Measurements from ENCODE around the gene CUL4B.
"Not testable (repeated sequence)": the region's sequence is repeated elsewhere in the genome, so short reads cannot be mapped to it uniquely, and the experiment has no call there.

Gene CUL4B

DNA sequence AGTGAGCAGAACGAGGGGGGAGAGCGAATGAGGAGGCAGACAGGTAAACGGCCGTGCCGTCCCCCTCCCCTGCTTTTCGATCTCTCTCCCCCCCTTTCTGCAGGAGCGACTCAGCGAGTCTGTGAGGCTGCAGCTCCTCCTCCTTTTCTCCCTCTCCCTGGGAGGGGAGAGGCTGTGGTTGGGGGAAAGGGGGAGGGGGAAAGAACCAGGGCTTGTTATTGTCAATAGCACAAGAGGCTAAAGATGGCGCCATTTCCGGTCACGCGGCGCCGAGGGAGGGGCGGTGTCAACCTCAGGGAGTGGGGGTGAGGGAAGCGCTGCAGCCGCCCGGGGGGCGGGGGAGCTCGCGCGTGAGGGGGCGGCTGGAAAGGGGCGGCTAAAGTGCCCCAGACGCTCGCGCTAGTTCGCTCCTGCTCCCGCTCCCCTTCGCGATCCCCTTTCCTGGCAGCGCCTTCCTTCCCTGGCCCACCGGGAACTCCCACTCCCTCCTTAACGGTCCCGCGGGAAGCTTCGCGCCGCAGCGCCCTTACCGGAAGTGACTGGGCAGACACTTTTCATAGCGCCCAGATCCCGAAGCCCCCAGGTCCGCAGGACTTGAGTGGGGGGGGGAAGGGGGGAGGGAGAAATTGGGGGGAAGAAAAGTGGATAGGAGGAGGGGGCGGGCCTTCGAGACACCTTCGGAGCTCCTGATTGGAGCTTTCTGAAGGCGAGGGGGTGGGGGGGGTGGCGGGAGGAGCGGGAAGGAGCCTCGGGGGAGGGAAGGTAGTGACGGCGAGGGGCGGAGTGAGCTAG, at the start of gene CUL4B:
TSS of gene CUL4B (minus strand) at position 121 of the 792 bp plus-strand sequence. CDS start 324 bp downstream, outside the sequence.
- DNase-seq, result peak; percentile 70

DNA sequence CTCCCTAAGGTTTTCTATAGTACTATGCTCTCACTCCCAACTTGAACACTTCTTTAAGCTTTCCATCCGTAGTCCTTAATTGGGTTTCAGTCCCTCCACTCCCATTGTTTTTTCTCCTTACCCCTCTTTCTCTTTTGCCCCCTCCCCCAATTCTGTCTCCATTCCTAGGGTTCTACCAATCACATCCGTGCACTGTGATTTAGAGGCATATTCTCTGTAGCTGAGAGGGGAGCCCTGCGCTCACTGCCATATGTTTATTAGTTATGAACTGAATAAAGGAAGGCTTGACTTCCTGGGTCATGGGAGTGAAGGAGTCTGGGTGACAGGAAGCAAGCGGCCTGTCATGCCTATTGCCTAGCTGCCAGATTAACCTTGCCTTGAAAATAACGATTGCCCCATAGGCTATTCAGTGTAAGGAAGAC, 43.6 kb upstream of the CUL4B start:
- peak; percentile 27 for DNase-seq

DNA sequence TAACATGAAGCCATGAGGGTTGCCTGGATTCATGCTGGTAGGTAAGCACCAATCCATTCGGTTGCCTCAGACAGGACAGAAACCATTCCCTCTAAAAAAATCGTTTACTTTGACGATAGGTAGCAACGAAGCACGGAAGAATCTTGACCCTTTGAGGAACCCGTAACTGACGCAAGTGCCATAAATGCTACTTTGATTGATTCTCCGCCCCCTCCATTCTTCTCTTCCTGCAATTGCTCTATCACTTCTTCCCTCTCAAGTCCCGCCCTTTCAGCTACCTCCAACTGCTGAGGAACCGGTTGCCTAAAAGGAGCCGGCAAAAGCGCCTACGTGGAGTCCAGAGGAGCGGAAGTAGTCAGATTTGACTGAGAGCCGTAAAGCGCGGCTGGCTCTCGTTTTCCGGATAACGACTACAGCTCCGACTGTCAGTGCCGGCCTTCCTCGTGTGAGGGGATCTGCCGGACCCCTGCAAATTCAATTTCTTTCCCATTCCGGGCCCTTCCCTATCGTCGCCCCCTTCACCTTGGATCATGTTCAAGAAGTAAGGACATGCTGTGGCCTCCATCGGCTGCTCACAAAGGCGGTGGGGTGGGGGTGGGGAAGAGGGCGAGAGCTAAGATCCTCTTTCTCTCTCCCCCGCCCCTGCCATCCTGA, 43.1 kb upstream of the CUL4B start, which contains the start of gene MCTS1:
TSS of gene MCTS1 (plus strand) at position 395 of the 654 bp plus-strand sequence. CDS start at position 531, 136 bp downstream.
- DNase-seq, result peak; percentile 90

DNA sequence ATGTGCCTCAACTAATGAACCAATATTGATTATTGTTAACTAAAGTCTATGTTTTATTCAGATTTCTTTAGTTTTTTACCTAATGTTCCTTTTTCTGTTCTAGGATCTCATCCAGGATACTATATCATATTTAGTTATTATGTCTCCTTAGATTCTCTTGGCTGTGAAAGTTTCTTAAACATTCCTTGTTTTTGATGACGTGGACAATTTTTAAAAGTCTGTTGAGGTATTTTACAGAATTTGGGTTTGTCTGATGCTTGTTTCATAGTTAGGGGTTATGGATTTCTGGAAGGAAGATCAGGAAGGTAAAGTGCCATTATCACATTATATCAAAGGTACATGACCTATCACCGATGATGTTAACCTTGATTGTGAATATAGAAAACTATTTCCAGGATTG, 24.9 kb upstream of the CUL4B start:
- no peak for DNase-seq

DNA sequence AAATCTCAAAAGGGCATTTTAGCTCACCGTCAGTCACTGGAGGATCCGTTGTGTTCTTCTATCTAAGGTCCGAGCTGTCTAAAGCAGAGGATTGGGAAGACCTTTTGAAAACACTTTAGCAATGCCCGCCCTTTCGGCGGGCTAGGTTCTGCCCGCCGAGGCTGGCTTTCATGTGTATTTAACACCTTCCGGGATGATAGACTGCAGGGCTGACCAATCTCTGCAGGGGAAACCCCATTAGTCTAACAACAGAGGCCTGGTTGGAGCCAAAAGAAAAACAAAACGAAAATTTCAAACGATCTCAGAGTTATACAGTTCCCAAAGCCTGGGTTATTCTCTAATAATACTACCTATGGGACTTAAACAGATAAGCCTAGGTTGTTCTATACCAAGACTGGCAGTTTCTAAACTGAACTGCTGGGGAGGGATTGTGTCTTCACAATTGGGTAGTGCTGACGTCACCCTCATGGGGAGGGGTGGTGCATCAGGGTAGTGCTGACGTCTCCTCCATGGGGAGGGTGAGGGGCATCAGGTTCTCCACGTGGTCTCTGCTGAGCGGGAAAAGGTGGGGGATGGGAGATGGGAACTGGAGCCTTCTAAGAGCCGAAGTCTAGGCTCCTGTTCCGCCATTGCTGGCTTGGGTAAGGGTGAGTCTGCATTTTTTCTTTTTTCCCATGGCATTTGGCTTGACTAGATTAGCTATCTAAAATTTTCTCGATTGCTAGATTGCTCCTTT, 14.8 kb upstream of the CUL4B start:
- DNase-seq, result no peak

DNA sequence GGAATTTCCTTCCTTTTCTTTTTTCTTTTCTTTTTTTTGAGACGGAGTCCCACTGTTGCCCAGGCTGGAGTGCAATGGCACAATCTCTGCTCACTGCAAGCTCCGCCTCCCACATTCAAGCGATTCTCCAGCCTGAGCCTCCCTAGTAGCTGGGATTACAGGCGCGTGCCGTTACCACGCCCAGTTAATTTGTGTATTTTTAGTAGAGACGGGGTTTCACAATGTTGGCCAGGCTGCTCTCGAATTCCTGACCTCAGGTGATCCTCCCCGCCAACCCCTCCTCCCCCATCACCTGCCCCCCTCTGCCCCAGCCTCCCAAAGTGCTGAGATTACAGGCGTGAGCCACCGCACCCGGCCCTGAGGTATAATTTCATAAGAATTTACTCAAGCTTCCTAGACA, 13.0 kb upstream of the CUL4B start:
- not testable (repeated sequence) for DNase-seq

DNA sequence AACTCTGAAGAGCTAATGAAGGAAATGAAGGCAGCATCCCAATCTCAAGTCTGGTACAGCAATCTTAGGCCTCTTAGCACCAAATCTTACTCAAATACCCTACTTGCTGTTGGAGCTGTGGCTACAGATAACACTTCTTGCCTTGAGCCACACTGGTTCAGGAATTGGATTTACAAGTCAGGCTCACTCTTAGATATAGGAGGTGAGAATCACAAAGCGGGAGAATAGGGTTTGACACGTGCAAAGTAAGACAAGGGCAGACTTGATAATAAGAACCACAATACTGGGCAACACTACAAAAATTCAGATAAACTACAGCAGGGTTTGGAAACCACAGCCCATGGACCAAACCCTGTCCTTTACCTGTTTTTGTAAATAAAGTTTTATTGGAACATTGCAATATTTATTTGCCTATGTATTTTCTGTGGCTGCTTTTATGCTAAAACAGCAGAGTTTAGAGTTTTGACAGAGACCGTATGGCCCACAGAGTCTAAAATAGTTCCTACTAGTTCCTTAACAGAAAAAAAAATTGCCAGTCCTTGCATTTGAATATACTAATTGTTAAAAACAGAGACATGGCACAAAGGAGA, 9.3 kb upstream of the CUL4B start:
- DNase-seq, result no peak

DNA sequence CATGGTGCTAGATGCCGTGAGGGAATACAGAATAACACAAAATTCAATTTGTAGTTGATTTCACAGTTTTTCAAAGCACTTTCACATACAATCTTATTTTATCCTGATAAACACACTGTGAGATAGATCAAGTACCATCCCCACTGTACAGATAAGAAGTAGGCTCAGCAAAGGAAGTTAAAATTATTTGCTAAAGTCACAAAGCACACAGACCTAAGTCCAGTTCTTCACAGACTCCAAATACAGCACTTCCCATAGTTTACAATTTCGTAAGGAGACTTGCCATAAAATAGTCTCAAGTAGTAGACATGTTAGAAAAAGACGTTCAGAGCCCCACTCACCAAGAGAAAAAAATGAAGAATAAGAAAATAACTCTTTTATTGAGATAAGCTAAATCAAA, 7.8 kb upstream of the CUL4B start:
- no peak for DNase-seq

DNA sequence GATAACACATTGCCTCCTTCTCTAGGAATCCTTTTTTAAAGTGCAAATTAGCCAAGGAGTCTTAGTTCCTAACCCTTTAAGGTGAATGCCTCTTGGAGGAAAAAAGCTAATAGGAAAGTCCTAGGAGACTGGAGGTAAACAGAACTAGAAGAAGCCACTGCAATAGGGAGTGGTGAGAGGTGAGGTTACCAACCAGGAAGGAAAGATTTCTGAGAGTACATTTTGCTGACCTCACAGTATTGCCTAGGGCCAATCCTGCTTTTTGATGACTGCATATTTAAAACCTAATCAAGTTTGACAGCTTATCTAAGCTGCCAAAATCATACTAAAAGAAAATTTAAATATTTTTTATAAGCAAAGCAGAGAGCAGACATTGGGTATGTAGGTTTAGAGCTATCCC, 7.3 kb upstream of the CUL4B start:
- no peak for DNase-seq

DNA sequence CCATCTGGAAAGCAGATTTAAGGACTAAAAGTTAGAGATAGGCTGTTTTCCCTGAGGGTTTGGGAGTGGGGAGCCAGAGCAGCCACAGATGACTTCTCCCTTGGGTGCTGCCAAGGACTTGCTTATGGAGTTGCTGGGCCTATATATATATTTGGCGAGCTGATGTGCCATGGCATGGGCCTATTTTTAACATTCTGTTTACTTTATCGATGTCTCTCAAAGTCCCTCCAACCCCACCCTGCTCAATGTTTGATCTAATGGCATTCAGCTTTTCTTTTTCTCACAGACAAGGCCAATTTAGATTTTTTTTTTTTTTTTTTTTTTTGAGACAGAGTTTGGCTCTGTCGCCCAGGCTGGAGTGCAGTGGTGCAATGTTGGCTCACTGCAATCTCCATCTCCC, 6.1 kb upstream of the CUL4B start:
- no peak for DNase-seq

DNA sequence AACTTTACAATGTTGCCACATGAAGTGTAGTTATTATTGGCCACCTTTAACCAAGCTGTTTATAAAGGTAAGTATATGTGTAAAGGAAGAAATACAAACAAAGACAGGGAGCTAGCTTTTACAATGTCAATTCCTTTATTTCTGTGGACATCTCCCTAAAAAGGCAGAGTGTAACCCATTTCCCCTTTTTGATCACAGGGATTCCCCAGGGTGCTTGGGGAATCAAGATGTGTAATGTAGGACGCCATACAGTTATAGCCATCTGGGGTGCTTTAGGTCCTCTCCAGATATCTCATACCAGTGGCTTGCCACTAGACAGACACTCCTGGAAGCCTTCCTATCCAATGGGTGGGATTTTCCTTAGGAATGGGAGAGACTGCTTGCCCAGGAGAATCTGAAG, 4.2 kb upstream of the CUL4B start:
- no peak for DNase-seq

DNA sequence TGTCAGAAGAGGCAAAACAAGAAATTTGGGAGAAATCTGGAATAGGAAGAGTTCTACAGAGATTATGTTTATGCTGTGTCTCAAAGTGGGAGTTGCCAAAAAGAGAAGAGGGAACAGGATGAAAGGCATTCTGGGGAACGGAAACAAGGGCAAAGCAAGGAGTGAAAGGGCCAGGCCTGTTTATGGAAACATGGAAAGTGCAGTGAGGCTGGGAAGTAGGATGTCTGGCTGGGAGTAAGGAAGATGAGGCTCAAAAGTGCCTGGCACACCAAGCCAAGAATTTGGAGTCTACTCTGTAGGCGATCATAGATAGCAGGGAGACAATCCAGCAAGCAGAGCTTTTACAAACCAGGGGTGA, 1.8 kb upstream of the CUL4B start:
- DNase-seq, result no peak

DNA sequence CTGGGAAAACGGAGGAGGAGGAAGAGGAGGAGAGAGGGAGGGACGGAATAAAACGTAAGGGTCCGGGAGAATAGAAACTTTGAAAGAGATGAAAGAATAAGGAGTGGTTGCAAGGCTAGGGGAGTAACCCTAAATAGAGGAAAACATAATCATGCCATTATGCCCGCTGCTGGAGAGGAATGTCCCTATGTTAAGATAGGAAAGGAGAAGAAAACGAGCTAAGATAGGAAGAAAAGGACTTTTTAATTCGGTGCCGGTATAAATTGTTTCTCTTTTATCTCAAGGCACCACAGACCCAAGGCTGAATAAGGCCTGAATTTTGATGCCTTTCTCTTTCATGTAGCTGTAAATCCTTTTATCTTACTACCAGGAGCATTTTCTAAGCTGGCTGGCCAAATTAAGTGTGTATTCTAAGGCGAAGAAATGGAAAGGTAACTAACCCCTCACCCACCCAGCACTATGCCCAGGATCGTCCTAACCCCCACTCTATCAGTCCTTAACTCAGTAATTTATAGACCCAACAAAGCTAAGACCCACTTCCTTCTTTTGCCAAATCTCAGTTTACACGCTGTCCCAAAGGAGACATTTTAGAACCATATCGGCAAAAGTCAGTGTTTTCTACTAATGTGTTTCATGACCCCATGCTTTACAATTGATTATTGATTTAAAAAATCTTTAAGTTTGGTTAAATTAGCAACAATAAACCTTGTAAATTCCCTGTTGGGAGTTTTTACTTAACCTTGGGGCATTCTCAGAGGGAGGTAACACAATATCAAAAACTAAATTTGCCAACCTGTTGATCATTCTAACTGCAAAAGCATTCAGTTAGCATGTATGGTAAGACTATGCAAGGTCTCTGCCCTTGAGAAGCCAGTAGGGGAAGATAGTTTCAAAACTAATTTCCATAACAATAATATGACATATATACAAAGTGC, 1.1 kb upstream of the CUL4B start:
- DNase-seq, result no peak

DNA sequence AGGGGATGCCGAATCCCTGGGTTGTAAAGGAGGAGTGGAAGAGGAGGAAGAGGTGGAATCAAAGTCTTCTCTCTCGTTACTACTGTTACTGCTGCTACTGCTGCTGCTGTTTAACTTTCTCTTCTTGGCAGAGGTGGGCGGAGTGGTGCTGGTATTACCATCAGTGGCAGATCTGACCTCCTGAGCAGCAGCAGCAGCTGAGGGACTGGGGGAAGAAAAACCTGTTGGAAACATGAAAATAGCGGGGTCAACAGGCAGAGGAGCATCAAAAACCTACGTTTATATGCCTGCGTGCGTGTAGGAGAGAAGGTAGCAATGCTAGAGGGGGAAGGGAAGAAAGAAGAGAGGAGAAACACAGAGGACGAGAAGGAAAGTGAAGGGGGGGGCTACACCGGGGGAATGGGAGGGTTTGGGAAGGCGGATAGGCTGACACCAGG, 339 bp downstream of the CUL4B start:
- no peak for DNase-seq

DNA sequence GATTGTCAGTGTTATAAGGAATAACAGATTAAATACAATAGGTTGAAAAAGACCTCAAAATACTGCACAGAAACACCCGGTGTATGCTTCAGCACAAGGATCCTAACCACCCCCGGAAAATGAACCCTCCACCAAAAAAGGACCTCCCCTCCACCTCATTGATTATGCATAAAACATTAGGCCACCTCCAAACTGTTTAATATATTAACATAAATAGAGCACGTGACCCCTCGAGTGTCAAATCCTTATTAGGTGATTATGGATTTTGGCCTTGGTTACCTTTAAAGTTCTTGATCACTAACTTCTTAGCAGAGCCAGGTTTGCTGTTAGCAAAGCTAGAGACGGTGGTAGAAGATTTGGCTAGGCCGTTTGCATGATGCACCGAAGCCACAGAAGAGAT, 958 bp downstream of the CUL4B start:
- no peak for DNase-seq

DNA sequence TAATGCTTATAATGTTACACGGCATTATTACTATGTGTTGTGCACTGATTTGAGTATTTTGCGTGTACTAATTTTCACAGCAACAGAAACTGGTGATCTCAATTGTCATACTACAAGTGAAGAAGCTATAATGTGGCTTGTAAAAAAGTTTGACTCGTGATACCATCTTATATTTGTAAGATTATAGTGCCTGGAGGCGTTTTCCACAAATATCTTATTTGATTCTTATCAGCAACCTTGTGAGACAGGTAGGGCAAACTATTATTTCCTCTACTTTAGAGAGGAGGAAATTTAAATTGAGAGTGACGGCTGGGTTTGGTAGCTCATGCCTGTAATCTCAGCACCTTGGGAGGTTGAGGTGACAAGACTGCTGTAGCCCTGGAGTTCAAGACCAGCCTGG, 4.5 kb downstream of the CUL4B start:
- DNase-seq, result no peak

DNA sequence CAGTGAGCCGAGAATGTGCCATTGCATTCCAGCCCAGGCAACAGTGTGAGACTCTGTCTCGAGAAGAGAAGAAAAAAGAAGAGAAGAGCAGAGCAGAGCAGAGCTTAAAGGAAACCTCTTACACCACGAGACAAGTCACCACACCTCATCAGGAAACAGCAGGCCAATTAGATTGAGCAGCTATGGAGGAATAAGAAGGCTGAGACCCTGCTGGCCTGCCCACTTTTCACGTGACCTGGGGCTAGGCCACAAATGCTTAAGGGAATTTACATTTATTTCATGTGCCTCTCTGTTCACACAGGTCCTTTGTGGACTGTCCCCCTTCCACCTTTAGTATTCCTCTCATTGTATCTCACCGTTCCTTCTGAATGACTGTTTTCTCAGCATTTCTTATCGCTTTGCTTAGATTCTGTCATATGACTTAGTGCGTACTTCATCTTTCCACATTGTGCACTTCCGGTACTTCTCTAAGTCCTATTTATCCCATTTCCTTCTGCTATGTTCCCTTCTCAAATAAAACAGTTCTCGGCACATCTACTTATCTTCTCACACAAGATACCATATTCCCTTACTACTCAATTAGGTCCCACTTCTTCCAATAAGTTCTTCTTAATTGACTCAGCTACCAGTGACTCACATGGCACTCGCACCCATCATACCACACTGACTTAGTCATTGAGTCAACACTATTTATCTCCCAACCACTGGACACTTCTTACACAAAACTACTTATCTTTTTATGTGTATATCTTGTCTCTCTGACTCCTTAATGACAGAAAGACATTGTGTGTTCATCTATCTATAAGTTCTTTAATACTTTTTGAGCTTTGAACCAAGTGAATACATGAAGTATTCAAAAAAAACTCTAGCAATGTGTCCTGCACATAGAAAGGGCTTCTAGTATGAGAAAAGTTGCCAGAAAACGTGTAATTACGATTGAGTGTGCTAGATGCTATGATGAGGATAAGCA, 11.0 kb downstream of the CUL4B start:
- DNase-seq, result no peak

DNA sequence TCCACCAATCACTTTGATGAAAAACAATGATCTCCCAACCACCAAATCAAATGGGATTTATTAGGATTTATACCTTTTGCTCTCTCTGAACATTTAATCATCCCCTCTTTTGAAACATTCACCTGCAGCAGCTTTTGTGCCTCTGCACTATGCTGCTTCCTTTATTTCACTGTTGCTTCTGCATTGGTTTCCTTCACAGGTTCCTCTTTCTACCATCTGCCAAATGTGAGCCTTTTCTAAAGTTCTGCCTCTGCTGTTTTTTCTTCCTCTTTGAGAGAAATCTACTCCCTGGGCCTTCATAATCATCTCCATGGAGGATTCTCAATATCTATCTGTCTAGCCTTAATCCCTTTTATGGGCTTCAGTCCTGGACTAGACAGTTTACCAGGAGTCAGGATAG, 24.7 kb downstream of the CUL4B start:
- DNase-seq, result peak; percentile 49

DNA sequence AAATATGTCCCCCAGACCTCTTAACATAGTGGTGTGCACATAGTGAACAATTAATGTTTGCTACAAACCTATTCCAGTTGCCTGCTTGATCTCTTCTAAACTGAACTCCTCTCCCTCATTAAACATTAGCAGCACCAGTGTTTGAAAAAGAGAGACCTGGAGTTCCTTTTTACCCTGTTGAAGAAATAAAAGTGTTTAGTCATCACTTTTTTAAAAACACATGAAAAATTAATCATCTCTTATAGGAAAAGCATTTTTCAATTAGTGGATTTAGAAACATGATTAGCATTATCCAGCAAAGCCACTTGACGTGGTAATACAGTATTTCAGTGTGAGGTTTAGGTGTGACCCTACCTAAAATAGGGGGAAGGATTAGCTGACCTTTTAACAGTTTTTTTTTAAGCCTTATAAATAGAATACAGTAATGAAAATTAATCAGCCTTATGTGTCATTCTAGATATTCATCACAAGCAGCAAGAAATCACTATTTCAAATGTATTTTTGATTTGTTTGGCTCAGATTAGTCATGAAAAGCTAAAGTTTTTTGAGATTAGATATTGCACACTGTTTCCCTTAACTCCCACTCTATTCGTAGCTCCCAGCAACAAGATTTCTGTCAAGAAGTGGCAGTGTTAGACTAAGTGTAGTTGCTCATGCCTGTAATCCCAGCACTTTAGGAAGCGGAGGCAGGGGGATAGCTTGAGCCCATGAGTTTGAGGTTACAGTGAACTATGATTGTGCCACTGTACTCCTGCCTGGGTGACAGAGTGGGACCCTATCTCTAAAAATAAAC, 26.2 kb downstream of the CUL4B start:
- no peak for DNase-seq

DNA sequence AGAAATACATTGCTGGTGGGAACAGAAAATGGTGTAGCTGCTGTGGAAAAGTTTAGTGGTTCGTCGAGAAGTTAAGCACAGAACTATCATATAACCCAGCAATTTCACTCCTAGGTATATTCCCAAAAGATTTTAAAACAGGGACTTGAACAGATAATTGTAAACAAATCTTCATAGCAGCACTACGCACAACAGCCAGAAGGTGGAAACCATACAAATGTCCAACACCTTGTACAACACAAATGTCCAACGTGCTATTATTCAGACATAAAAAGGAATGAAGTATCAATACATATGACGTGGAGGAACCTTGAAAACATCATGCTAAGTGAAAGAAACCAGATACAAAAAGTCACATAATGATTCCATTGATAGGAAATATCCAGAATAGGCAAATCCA, 37.9 kb downstream of the CUL4B start:
- DNase-seq, result no peak
